Stimulated activated naive CD4-positive, alpha-beta T cell (primary cell): ENCODE data around the gene SLC25A21.
"Not testable (repeated sequence)": the region's sequence is repeated elsewhere in the genome, so short reads cannot be mapped to it uniquely, and the experiment has no call there.

Experiments used
- DNase-seq, 6 experiments: peaks; one replicate each; lab custom pipeline; 2025; lab: John Stamatoyannopoulos, UW

The SLC25A21 gene

GRCh38 chr14:37172024-37172869 is at the start of gene SLC25A21:
Gene SLC25A21, minus strand, starts transcription at chr14:37172606.
- DNase-seq = no peak

- DNase-seq = no peak
These were observed 48.7 kb upstream of the SLC25A21 start for GRCh38 chr14:37221073-37221472.

- DNase-seq = no peak
These were observed 42.9 kb upstream of the SLC25A21 start for GRCh38 chr14:37215345-37215744.

GRCh38 chr14:37213016-37213415 is 40.6 kb upstream of the SLC25A21 start:
- no peak for DNase-seq

- no peak for DNase-seq
These were observed 38.0 kb upstream of the SLC25A21 start for GRCh38 chr14:37210448-37210847.

- DNase-seq = not testable (repeated sequence)
These were observed 37.2 kb upstream of the SLC25A21 start for GRCh38 chr14:37209617-37210016.

GRCh38 chr14:37205623-37206605 is 33.5 kb upstream of the SLC25A21 start:
- not testable (repeated sequence) for DNase-seq

- no peak for DNase-seq
These were observed 31.0 kb upstream of the SLC25A21 start for GRCh38 chr14:37203423-37203822.

- DNase-seq = no peak
These were observed 30.4 kb upstream of the SLC25A21 start for GRCh38 chr14:37202812-37203211.

- no peak for DNase-seq
These were observed 29.9 kb upstream of the SLC25A21 start for GRCh38 chr14:37202265-37202664.

GRCh38 chr14:37201724-37202123 is 29.3 kb upstream of the SLC25A21 start:
- DNase-seq = no peak

GRCh38 chr14:37198907-37199306 is 26.5 kb upstream of the SLC25A21 start:
- DNase-seq = no peak

- DNase-seq = no peak
These were observed 25.8 kb upstream of the SLC25A21 start for GRCh38 chr14:37198273-37198598.

- DNase-seq = no peak
These were observed 25.2 kb upstream of the SLC25A21 start, which contains the start of gene MIPOL1 for GRCh38 chr14:37197421-37198272. Gene MIPOL1, plus strand, starts transcription at chr14:37197937. Its CDS starts 49,952 bp downstream, at chr14:37247889.

- DNase-seq = no peak
These were observed 24.4 kb upstream of the SLC25A21 start for GRCh38 chr14:37196604-37197420.

GRCh38 chr14:37195327-37195726 is 22.9 kb upstream of the SLC25A21 start:
- no peak for DNase-seq

- DNase-seq = no peak
These were observed 22.3 kb upstream of the SLC25A21 start for GRCh38 chr14:37194698-37195097.

- DNase-seq = not testable (repeated sequence)
These were observed 17.3 kb upstream of the SLC25A21 start for GRCh38 chr14:37189733-37190132.

- DNase-seq = not testable (repeated sequence)
These were observed 15.6 kb upstream of the SLC25A21 start for GRCh38 chr14:37187840-37188577.

- DNase-seq = no peak
These were observed 14.9 kb upstream of the SLC25A21 start for GRCh38 chr14:37187294-37187693.
